OCI-LY3 (cell line): ENCODE measurements around the gene MRPL21.

ENCODE experiments used
- H2AFZ ChIP-seq: fragments of 200-600, 300-600 bp; shearing (Covaris generic); 2 replicates; pipeline ENCODE4 v1.6.0; 2014; ENCODE audit warnings: antibody characterized with exemption, low read depth, low read length
- H3K27ac ChIP-seq: fragments of 200-600, 300-600 bp; sonication (generic); 2 replicates; pipeline ENCODE4 v1.5.1; 2014; ENCODE audit warnings: mild to moderate bottlenecking, low read length, moderate library complexity, mixed read lengths
- H3K27me3 ChIP-seq: fragments of 200-600, 300-600 bp; sonication (generic); 2 replicates; pipeline ENCODE4 v1.6.1; 2014; ENCODE audit warnings: low read depth, low read length, mixed read lengths
- H3K36me3 ChIP-seq: fragments of 200-600, 300-600 bp; sonication (generic); replicated peaks from 2 replicates; pipeline ENCODE3; 2014; ENCODE audit warnings: low read depth, low read length, mixed read lengths
- H3K4me1 ChIP-seq: fragments of 300-600, 200-600 bp; sonication (generic); 2 replicates; pipeline ENCODE4 v1.6.1; 2014; ENCODE audit warnings: low read length, mixed read lengths
- H3K4me2 ChIP-seq: fragments of 200-600, 300-600 bp; sonication (generic); 2 replicates; pipeline ENCODE4 v1.6.1; 2014; ENCODE audit warnings: low read length, mixed read lengths
- H3K4me3 ChIP-seq: fragments of 300-600, 200-600 bp; sonication (generic); 2 replicates; pipeline ENCODE4 v1.5.1; 2014; ENCODE audit warnings: antibody characterized with exemption, mild to moderate bottlenecking, low read length, moderate library complexity
- H3K79me2 ChIP-seq: fragments of 300-600, 200-600 bp; shearing (Covaris generic); 2 replicates; pipeline ENCODE4 v1.6.1; 2014; ENCODE audit warnings: mild to moderate bottlenecking, low read length, mixed read lengths
- H3K9ac ChIP-seq: fragments of 300-600, 200-600 bp; shearing (Covaris generic); 2 replicates; pipeline ENCODE4 v1.6.0; 2014; ENCODE audit warnings: mild to moderate bottlenecking, low read length, moderate library complexity
- H3K9me3 ChIP-seq: fragments of 200-600, 300-600 bp; shearing (Covaris generic); 2 replicates; pipeline ENCODE4 v1.6.1; 2014; ENCODE audit warnings: low read length, mixed read lengths; ENCODE audit not compliant: insufficient read depth
- H4K20me1 ChIP-seq: fragments of 200-600, 300-600 bp; sonication (generic); 2 replicates; pipeline ENCODE4 v1.6.1; 2016; ENCODE audit warnings: low read length, mixed read lengths; ENCODE audit not compliant: insufficient read depth
- EZH2phosphoT487 ChIP-seq: fragments of 200-600 bp; shearing (Covaris generic); IDR thresholded peaks from 2 replicates; pipeline ENCODE4 v1.6.1; 2018; ENCODE audit warnings: antibody characterized with exemption, mixed run types, low read depth
- TF ChIP-seq, protein P1 (sequence below): fragments of 200-600, 300-600 bp; sonication (generic); IDR thresholded peaks from 2 replicates; pipeline ENCODE4 v1.5.1; 2014; ENCODE audit warnings: antibody characterized with exemption, low read length, low read depth

The MRPL21 gene

DNA sequence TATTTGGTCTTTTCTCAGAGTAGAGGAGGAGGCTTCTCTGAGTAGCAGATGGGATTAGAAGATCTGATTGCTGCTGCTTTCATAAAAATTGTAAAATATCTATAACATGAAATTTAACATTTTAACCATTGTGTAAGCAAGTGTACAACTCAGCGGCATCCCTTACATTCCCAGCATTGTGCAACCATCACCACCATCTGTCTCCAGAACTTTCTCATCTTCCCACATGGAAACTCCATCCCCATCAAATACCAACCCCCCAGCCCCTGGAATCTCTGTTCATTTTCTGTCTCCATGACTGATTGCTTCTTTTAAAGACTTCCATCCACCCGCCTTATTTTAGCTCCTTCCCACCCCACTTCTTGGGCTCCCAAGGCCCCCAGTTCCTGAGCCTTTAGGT lies 44.9 kb upstream of the MRPL21 start:
- no peaks in the 10 kb centered on the region for H3K9me3 ChIP-seq
- H2AFZ ChIP-seq: no peak overlapping the region
- no peaks in the 10 kb centered on the region for H3K27me3 ChIP-seq
- no peaks in the 10 kb centered on the region for H3K79me2 ChIP-seq
- H3K4me2 ChIP-seq: no peak overlapping the region
- TF ChIP-seq, protein P1, sequence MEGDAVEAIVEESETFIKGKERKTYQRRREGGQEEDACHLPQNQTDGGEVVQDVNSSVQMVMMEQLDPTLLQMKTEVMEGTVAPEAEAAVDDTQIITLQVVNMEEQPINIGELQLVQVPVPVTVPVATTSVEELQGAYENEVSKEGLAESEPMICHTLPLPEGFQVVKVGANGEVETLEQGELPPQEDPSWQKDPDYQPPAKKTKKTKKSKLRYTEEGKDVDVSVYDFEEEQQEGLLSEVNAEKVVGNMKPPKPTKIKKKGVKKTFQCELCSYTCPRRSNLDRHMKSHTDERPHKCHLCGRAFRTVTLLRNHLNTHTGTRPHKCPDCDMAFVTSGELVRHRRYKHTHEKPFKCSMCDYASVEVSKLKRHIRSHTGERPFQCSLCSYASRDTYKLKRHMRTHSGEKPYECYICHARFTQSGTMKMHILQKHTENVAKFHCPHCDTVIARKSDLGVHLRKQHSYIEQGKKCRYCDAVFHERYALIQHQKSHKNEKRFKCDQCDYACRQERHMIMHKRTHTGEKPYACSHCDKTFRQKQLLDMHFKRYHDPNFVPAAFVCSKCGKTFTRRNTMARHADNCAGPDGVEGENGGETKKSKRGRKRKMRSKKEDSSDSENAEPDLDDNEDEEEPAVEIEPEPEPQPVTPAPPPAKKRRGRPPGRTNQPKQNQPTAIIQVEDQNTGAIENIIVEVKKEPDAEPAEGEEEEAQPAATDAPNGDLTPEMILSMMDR: no peak
- TF ChIP-seq EZH2phosphoT487: no peak
- no peaks in the 10 kb centered on the region for H3K36me3 ChIP-seq
- H4K20me1 ChIP-seq: no peaks in the 10 kb centered on the region
- H3K27ac ChIP-seq: no peak overlapping the region
- H3K4me1 ChIP-seq: no peaks in the 10 kb centered on the region
- no peak overlapping the region for H3K4me3 ChIP-seq
- no peak overlapping the region for H3K9ac ChIP-seq

DNA sequence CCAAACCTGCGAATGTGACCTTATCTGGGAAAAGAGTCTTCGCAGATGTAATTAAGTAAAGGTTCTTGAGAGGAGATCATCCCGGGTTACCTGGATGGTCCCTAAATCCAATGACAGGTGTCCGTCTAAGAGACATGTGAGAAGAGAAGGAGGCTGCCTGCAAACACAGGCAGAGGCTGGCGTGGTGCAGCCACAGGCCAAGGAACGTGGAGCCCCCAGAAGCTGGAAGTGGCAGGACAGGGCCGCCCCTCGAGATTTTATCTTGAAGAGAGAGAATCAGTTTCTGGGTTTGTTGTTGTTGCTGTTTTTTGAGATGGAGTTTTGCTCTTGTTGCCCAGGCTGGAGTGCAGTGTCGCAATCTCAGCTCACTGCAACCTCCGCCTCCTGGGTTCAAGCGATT lies 43.5 kb upstream of the MRPL21 start:
- Histone ChIP-seq H3K4me2 (no peak overlapping the region), H3K79me2 (no peaks in the 10 kb centered on the region), H3K4me1 (no peaks in the 10 kb centered on the region), H3K27ac (no peak overlapping the region), H3K9ac (no peak overlapping the region), H3K4me3 (no peak overlapping the region), H4K20me1 (no peaks in the 10 kb centered on the region), H3K36me3 (no peaks in the 10 kb centered on the region), H3K27me3 (no peaks in the 10 kb centered on the region), H2AFZ (no peak overlapping the region), H3K9me3 (no peaks in the 10 kb centered on the region)
- TF ChIP-seq EZH2phosphoT487: no peak
- TF ChIP-seq, protein P1: no peak

DNA sequence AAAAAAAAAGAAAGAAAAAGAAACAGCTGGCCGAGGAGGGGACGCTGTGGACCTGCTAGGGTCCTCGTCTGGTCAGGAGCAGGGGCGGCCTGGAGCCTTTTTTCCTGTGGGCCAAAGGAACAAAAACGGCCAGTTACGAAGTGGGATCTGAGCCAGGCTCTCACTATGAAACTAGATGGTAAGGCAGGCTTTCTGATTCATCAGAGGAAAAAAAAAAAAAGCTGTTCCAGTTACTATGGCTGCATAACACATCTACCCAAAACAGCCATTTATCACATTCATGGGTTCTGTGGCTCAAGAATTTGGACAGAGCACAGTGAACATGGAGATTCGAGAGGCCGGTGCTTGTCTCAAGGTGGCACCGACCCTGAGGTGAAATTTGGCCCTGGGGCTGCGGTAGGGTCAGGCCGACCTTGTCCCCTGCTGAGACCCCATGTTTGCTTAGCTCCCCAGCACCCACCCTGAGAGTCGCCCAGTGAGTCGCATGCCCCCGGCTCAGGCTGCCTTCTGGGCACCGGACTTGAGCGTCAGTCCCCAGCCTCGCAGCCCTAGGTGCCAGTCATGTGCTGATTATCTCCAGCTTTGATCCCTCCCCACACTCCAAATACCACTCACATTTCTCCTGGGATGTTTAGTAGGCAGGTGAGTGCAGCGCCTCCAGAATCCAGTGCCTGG lies 42.9 kb upstream of the MRPL21 start:
- Histone ChIP-seq H3K36me3 (no peaks in the 10 kb centered on the region), H3K27ac (no peak overlapping the region), H3K27me3 (no peaks in the 10 kb centered on the region), H3K9me3 (no peaks in the 10 kb centered on the region), H3K4me3 (no peak overlapping the region), H3K4me1 (no peaks in the 10 kb centered on the region), H3K79me2 (no peaks in the 10 kb centered on the region), H3K4me2 (no peak overlapping the region), H2AFZ (no peak overlapping the region), H4K20me1 (no peaks in the 10 kb centered on the region), H3K9ac (no peak overlapping the region)
- TF ChIP-seq, protein P1: no peak
- no peak for TF ChIP-seq EZH2phosphoT487

DNA sequence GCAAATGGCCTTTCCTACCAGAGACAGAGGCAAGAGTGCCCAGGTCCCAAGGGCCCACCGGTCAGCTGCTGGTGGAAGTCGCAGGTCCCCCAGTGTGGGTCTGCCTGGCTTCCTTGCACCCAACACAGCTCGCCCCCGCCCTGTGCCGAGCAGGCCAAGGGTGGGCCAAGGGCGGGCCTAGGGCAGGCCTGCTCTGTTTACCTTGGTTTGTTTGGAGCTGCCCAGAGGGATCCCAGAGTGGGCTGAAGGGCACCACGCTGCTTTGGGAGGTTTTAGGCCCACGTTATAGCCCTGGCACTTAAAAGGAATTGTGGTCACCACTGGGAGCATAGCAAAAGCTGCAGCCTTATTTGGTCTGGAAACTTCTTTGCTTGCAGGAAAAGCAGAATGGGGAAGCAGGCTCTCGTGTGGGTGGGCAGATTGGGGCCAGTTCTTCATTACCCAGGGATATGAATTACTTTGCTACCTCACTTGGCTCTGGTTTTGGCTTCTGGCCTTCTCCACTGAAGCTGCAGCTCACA lies 39.2 kb upstream of the MRPL21 start:
- TF ChIP-seq, protein P1: no peak
- no peak for TF ChIP-seq EZH2phosphoT487
- Histone ChIP-seq H3K4me2 (no peak overlapping the region), H4K20me1 (no peaks in the 10 kb centered on the region), H3K36me3 (peaks cover 6% of the 10 kb centered on the region), H3K27me3 (no peaks in the 10 kb centered on the region), H3K79me2 (no peaks in the 10 kb centered on the region), H3K9ac (no peak overlapping the region), H2AFZ (no peak overlapping the region), H3K9me3 (no peaks in the 10 kb centered on the region), H3K27ac (no peak overlapping the region), H3K4me1 (no peaks in the 10 kb centered on the region), H3K4me3 (no peak overlapping the region)
